GM06990 (cell line): ENCODE data around the gene TFAM.

ENCODE experiments used
- DNase-seq: peaks from one replicate; pipeline ENCODE4 v3.0.0-alpha.2; 2011; ENCODE audit not compliant: insufficient read length; ENCODE audit errors: extremely low read depth
- H3K27me3 ChIP-seq: replicated peaks from 2 replicates; pipeline ENCODE4 v1.6.0; 2011; ENCODE audit warnings: low read length; ENCODE audit not compliant: control insufficient read depth, insufficient read depth
- H3K36me3 ChIP-seq: 2 replicates; pipeline ENCODE4 v1.5.1; 2011; ENCODE audit warnings: low read length; ENCODE audit not compliant: control insufficient read depth, insufficient read depth
- H3K4me3 ChIP-seq: replicated peaks from 2 replicates; pipeline ENCODE4 v1.5.1; 2011; ENCODE audit warnings: low read depth, mild to moderate bottlenecking, control low read depth, low read length
- CTCF ChIP-seq: IDR thresholded peaks from 2 replicates; pipeline ENCODE4 v1.5.1; 2011; ENCODE audit warnings: low read length, control low read depth, mild to moderate bottlenecking, inconsistent platforms; ENCODE audit not compliant: insufficient read depth, poor library complexity, severe bottlenecking

The TFAM gene

GRCh38 chr10:58384999-58385783, at the start of gene TFAM:
Gene TFAM, plus strand, starts transcription at chr10:58385410. Its CDS starts 138 bp downstream, at chr10:58385548.
- Histone ChIP-seq H3K36me3 (peaks cover 2% of the 10 kb centered on the region), H3K27me3 (no peaks in the 10 kb centered on the region), H3K4me3 (peak within 1 kb of the TSS; percentile 99)
- DNase-seq, result peak; percentile 94
- TF ChIP-seq CTCF, result peak; percentile 49

GRCh38 chr10:58336242-58336641, 49.0 kb upstream of the TFAM start:
- TF ChIP-seq CTCF, result no peak
- DNase-seq, result no peak
- Histone ChIP-seq H3K4me3 (peak overlapping the region; percentile 90), H3K36me3 (no peaks in the 10 kb centered on the region), H3K27me3 (no peaks in the 10 kb centered on the region)

- Histone ChIP-seq H3K4me3 (no peak overlapping the region), H3K27me3 (no peaks in the 10 kb centered on the region), H3K36me3 (no peaks in the 10 kb centered on the region)
- no peak for DNase-seq
- TF ChIP-seq CTCF, result no peak
Measured at GRCh38 chr10:58341422-58341821, 43.8 kb upstream of the TFAM start.

GRCh38 chr10:58341947-58342346, 43.3 kb upstream of the TFAM start:
- H3K36me3 ChIP-seq, result no peaks in the 10 kb centered on the region
- TF ChIP-seq CTCF, result no peak
- H3K4me3 ChIP-seq, result no peak overlapping the region
- DNase-seq, result no peak
- no peaks in the 10 kb centered on the region for H3K27me3 ChIP-seq

- H3K4me3 ChIP-seq, result no peak overlapping the region
- TF ChIP-seq CTCF, result no peak
- no peaks in the 10 kb centered on the region for H3K27me3 ChIP-seq
- H3K36me3 ChIP-seq, result no peaks in the 10 kb centered on the region
- no peak for DNase-seq
Measured at GRCh38 chr10:58347967-58348366, 37.2 kb upstream of the TFAM start.
